ENCODE results near the gene ANKS1A.

The ANKS1A gene

GRCh38 chr6:35055891-35056290 lies 166.8 kb downstream of the ANKS1A start:
- no peak for DNase-seq (ENCODE audit: low read depth)
- H3K4me3 ChIP-seq (ENCODE audit: low read depth, low read length), result no peak overlapping the region
- no peak for TF ChIP-seq CTCF (conservative IDR thresholded peaks at IDR 0.05; ENCODE audit: low read depth, low read length)

GRCh38 chr6:35056952-35057351 lies 167.9 kb downstream of the ANKS1A start:
- no peak overlapping the region for H3K4me3 ChIP-seq (ENCODE audit: low read depth, low read length)
- no peak for DNase-seq (ENCODE audit: low read depth)
- no peak for TF ChIP-seq CTCF (conservative IDR thresholded peaks at IDR 0.05; ENCODE audit: low read depth, low read length)

GRCh38 chr6:35057449-35058357 lies 168.6 kb downstream of the ANKS1A start:
- TF ChIP-seq CTCF (conservative IDR thresholded peaks at IDR 0.05; ENCODE audit: low read depth, low read length), result no peak
- DNase-seq (ENCODE audit: low read depth), result peak; percentile 27
- H3K4me3 ChIP-seq (ENCODE audit: low read depth, low read length), result no peak overlapping the region

GRCh38 chr6:35058358-35058675 lies 169.3 kb downstream of the ANKS1A start:
- H3K4me3 ChIP-seq (ENCODE audit: low read depth, low read length), result no peak overlapping the region
- no peak for DNase-seq (ENCODE audit: low read depth)
- TF ChIP-seq CTCF (conservative IDR thresholded peaks at IDR 0.05; ENCODE audit: low read depth, low read length), result no peak

- no peak for TF ChIP-seq CTCF (conservative IDR thresholded peaks at IDR 0.05; ENCODE audit: low read depth, low read length)
- DNase-seq (ENCODE audit: low read depth), result no peak
- no peak overlapping the region for H3K4me3 ChIP-seq (ENCODE audit: low read depth, low read length)
Measured at GRCh38 chr6:35058865-35059522, 169.9 kb downstream of the ANKS1A start.

- no peak for DNase-seq (ENCODE audit: low read depth)
- H3K4me3 ChIP-seq (ENCODE audit: low read depth, low read length), result no peak overlapping the region
- no peak for TF ChIP-seq CTCF (conservative IDR thresholded peaks at IDR 0.05; ENCODE audit: low read depth, low read length)
Measured at GRCh38 chr6:35059596-35060345, 170.7 kb downstream of the ANKS1A start.

All from choroid plexus epithelial cell (primary cell).